ENCODE data around the gene SORD.

DNA sequence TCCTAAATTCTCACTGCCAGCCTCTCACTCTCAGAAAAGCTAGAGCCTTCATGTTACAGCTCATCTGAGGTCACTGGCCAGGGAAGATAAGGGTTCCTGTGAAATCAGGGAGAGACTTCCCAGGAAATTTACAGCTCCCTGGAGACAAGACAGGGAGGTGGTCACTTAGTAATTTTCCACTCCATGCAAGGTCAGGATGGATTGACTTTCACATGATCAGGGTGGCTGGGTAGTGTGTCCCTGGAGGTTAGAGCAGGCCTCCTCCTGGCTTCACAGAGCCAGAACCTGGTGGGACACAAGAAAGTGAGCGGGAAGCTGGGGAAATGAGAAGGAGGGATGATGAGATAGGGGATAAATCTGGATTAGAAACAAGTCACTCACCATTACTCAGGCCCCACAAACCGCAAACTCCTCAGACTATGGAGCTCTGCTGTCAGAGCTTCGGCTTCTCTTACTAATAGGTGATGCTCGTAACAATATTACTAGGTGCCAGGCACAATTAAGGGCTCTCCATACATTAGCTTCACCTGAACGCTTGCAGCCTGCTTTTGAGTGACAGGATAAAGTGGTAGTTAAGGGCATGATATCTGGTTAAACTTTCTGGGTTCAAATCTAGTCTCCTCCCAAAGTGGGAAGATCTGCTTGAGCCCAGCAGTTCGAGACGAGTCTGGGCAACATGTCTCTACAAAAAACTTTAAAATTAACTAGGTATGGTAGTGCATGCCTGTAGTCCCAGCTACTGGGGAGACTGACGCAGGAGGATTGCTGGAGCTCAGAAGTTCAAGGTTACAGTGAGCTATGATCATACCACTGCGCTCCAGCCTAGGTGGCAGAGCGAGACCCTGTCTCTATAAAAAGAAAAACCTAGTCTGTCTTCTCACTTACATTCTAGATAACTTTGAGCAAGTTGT is 66.1 kb downstream of the SORD start:
- TF ChIP-seq CTCF (IDR thresholded peaks at IDR 0.05; ENCODE audit: low read depth, low read length): no peak
- TF ChIP-seq EZH2phosphoT487 (IDR thresholded peaks at IDR 0.05; ENCODE audit: low read depth): no peak
